ENCODE measurements around the gene LY6G5C. TPM values are rescaled to one million over a fixed set of nuclear protein-coding genes. Genes with fewer than 3 reads are reported as not detected.

Gene LY6G5C
- total and polyA plus RNA-seq, 2 of the 13 experiments (the other 11 are each of a cell fraction or from before 2014, with no cell fraction given) = 0.33 to 0.55 TPM

DNA sequence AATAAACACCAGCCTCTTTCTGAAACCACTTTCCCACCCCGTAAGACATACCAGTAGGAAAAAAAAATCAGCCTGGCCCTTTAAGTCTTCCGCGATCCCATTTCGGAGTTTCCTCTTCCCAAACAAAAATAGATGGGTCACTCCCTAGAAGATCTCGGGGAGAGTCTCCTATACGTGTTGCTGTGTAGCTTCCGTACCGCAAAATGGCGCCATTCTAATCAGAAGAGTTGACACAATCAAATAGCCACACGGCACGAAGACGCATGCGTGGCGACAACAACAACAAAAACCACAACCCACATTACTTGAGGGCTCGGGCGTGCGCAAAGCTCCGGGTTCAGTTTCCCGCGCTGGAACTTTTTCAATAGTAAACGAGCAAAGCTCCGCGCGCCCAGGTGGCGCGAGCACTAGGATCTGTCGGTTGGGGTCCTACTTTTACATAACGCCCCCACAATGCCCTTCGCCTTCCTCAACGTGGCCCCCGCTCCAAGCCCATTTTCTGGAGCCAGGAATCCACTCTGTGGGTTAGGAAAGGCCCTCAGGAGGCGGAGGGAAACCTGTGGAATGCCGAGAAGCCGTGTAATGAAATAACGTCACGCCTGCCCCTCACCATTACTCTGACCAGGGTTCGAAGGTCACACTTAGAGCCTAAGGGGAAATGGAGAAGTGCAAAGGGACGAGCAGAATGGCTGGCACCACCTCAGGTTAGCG is 15.9 kb downstream of the LY6G5C start, which contains the start of gene GPANK1 (continued):
- TF ChIP-seq ZNF326 (CRISPR knock-in tag; IDR thresholded peaks at IDR 0.05; ENCODE audit: borderline replicate concordance) (no peak), MXI1 (IDR thresholded peaks at IDR 0.05; ENCODE audit: borderline replicate concordance, low read depth, low read length) (peak; percentile 90; the same call in 2 of the 3 replicates), ZNF737 (CRISPR knock-in tag; IDR thresholded peaks at IDR 0.05; ENCODE audit: borderline replicate concordance) (0 out of 2 replicates have a peak, but pooled peaks have one; percentile 24), ZKSCAN1 (IDR thresholded peaks at IDR 0.05; ENCODE audit: low read length) (no peak), HNF4A (CRISPR knock-in tag; IDR thresholded peaks at IDR 0.05) (peak; percentile 65), ZNF775 (CRISPR knock-in tag; IDR thresholded peaks at IDR 0.05; ENCODE audit: borderline replicate concordance) (no peak), CBX5 (CRISPR knock-in tag; IDR thresholded peaks at IDR 0.05; ENCODE audit: borderline replicate concordance) (peak; percentile 38; the same call in 1 of the 2 replicates), ZSCAN22 (CRISPR knock-in tag; IDR thresholded peaks at IDR 0.05) (no peak), ZNF713 (CRISPR knock-in tag; IDR thresholded peaks at IDR 0.05) (0 out of 2 replicates have a peak, but pooled peaks have one; percentile 83), ZNF670 (CRISPR knock-in tag; IDR thresholded peaks at IDR 0.05; ENCODE audit: borderline replicate concordance) (0 out of 2 replicates have a peak, but pooled peaks have one; percentile 35), SNRNP70 (IDR thresholded peaks at IDR 0.05; ENCODE audit: low read depth, low read length) (no peak), ZFP41 (CRISPR knock-in tag; IDR thresholded peaks at IDR 0.05; ENCODE audit: borderline replicate concordance) (peak; percentile 45; the same call in 1 of the 2 replicates), PHB2 (IDR thresholded peaks at IDR 0.05; ENCODE audit: partially characterized antibody) (no peak)
- TF ChIP-seq, protein P1, sequence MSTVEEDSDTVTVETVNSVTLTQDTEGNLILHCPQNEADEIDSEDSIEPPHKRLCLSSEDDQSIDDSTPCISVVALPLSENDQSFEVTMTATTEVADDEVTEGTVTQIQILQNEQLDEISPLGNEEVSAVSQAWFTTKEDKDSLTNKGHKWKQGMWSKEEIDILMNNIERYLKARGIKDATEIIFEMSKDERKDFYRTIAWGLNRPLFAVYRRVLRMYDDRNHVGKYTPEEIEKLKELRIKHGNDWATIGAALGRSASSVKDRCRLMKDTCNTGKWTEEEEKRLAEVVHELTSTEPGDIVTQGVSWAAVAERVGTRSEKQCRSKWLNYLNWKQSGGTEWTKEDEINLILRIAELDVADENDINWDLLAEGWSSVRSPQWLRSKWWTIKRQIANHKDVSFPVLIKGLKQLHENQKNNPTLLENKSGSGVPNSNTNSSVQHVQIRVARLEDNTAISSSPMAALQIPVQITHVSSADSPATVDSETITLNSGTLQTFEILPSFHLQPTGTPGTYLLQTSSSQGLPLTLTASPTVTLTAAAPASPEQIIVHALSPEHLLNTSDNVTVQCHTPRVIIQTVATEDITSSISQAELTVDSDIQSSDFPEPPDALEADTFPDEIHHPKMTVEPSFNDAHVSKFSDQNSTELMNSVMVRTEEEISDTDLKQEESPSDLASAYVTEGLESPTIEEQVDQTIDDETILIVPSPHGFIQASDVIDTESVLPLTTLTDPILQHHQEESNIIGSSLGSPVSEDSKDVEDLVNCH (CRISPR knock-in tag; IDR thresholded peaks at IDR 0.05) = no peak
- TF ChIP-seq, protein P2, sequence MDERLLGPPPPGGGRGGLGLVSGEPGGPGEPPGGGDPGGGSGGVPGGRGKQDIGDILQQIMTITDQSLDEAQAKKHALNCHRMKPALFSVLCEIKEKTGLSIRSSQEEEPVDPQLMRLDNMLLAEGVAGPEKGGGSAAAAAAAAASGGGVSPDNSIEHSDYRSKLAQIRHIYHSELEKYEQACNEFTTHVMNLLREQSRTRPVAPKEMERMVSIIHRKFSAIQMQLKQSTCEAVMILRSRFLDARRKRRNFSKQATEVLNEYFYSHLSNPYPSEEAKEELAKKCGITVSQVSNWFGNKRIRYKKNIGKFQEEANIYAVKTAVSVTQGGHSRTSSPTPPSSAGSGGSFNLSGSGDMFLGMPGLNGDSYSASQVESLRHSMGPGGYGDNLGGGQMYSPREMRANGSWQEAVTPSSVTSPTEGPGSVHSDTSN (CRISPR knock-in tag; IDR thresholded peaks at IDR 0.05) = no peak
- TF ChIP-seq, protein P3, sequence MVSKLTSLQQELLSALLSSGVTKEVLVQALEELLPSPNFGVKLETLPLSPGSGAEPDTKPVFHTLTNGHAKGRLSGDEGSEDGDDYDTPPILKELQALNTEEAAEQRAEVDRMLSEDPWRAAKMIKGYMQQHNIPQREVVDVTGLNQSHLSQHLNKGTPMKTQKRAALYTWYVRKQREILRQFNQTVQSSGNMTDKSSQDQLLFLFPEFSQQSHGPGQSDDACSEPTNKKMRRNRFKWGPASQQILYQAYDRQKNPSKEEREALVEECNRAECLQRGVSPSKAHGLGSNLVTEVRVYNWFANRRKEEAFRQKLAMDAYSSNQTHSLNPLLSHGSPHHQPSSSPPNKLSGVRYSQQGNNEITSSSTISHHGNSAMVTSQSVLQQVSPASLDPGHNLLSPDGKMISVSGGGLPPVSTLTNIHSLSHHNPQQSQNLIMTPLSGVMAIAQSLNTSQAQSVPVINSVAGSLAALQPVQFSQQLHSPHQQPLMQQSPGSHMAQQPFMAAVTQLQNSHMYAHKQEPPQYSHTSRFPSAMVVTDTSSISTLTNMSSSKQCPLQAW (CRISPR knock-in tag; IDR thresholded peaks at IDR 0.05) = peak; percentile 81
- TF ChIP-seq, protein P4, sequence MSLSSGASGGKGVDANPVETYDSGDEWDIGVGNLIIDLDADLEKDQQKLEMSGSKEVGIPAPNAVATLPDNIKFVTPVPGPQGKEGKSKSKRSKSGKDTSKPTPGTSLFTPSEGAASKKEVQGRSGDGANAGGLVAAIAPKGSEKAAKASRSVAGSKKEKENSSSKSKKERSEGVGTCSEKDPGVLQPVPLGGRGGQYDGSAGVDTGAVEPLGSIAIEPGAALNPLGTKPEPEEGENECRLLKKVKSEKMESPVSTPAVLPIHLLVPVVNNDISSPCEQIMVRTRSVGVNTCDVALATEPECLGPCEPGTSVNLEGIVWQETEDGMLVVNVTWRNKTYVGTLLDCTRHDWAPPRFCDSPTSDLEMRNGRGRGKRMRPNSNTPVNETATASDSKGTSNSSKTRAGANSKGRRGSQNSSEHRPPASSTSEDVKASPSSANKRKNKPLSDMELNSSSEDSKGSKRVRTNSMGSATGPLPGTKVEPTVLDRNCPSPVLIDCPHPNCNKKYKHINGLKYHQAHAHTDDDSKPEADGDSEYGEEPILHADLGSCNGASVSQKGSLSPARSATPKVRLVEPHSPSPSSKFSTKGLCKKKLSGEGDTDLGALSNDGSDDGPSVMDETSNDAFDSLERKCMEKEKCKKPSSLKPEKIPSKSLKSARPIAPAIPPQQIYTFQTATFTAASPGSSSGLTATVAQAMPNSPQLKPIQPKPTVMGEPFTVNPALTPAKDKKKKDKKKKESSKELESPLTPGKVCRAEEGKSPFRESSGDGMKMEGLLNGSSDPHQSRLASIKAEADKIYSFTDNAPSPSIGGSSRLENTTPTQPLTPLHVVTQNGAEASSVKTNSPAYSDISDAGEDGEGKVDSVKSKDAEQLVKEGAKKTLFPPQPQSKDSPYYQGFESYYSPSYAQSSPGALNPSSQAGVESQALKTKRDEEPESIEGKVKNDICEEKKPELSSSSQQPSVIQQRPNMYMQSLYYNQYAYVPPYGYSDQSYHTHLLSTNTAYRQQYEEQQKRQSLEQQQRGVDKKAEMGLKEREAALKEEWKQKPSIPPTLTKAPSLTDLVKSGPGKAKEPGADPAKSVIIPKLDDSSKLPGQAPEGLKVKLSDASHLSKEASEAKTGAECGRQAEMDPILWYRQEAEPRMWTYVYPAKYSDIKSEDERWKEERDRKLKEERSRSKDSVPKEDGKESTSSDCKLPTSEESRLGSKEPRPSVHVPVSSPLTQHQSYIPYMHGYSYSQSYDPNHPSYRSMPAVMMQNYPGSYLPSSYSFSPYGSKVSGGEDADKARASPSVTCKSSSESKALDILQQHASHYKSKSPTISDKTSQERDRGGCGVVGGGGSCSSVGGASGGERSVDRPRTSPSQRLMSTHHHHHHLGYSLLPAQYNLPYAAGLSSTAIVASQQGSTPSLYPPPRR (CRISPR knock-in tag; IDR thresholded peaks at IDR 0.05; ENCODE audit: borderline replicate concordance) = no peak; the same call in 1 of the 2 replicates
